NCI-H187 treated with DMSO at 0.1 percent for 48 hours (cell line): ENCODE measurements around the gene DPP6.
"Not testable (repeated sequence)": the region's sequence is repeated elsewhere in the genome, so short reads cannot be mapped to it uniquely, and the experiment has no call there.

ENCODE experiments used
- DNase-seq: peaks from one replicate; lab custom pipeline; 2025; lab: John Stamatoyannopoulos, UW

Gene DPP6

DNA sequence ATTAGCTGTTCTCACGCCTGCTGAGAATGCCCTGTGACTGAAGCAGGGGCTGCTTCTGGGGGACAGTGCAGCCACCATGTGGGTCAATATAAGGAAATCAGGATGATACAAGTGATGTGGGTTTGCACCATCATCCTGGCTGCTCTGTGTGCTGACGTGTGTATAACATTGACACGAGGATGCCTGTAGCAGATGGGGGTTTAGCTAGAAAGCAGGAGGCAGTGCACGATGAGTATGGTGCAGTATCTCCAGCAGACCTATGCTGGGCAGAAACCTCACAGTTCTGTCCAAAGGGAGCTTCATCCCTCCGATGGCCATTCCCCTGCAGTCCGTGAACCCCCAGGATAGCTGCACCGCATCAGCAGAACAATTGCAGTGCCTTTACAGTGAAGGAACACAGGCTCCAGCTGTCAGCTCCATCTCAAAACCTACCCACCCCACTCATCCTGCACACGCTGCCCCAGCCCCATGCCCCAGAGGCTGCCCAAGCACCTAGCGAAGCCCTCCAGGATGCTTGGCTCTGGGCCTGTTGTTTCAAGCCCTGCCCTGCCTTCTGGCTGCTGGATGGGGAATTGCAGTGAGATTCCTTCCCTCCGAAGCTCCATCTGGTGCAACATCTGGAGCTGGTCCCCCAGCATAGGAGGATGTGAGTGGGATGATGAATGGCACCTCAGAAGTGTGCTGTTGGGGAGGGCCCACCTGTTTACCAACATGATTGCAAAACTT lies 96.8 kb downstream of the DPP6 start:
- DNase-seq = not testable (repeated sequence)

DNA sequence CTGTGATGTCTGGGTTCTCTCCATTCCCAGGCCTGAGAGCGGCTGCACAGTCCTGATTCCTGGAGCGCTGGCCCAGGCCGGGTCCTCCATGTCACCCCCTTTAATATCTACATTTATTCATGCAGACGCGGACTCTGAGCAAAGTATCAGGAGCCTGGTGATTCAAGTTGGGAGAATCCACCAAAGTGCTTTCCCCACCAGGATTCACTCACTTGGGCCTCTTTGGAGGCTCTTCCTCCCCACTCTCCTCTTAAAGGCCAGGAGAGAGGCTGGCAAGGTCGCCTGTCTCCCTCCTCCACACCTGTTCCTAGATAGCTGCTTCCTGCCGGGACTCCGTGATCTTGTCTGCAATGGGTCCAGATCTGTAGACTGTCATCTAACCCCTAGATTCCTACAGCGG lies 98.5 kb downstream of the DPP6 start:
- DNase-seq = not testable (repeated sequence)

DNA sequence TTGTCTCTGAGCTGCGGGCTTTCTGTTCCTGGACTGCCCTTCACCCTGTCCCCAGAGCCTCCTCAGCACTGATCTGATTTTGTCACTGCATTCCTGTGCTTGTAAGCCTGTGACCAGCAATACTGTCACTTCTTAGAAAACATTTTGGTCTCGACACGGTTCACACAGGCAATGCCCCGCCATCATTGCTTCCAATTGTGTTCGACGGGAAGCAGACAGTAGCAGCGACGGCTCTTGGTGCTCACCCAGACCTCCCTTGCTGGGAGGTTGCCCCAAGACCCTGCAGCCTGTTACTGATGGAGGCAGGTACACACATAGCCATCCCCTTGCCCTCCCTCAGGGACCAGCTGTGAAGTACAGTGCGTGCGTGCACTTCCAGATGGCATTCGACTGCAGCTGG lies 99.1 kb downstream of the DPP6 start:
- not testable (repeated sequence) for DNase-seq

DNA sequence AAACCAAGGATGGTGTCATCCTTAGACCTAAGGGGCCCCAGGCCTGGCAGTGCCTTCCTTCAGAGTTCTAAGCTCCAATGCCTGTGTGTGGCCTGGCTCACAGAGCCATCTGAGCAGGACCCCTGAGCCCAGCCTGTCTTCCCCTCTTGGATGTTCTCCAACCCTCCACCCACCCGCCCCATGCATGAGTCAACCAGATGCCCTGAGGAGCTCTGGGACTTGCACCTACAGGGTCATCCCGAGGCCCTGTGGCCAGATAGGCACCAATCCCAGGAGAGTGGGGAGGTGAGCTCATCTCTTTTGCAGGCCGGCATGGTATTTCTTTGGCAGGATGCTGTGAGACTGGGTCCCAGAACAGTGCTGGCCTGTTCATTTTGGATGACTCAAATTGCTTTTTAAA lies 103.7 kb downstream of the DPP6 start:
- DNase-seq = not testable (repeated sequence)

DNA sequence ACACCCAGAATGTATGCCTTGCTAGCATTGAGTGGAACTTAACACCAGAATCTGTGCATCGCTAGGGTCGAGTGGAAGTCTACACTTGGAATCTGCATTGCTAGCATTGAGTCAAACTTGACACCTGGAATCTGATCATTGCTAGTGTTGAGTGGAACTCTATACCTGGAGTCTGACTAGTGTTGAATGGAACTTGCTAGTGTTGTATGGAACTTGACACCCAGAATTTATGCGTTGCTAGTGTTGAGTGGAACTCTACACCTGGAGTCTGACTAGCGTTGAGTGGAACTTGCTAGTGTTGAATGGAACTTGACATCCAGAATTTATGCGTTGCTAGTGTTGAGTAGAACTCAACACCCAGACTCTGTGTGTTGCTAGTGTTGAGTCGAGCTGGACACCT lies 110.7 kb downstream of the DPP6 start:
- DNase-seq = not testable (repeated sequence)

DNA sequence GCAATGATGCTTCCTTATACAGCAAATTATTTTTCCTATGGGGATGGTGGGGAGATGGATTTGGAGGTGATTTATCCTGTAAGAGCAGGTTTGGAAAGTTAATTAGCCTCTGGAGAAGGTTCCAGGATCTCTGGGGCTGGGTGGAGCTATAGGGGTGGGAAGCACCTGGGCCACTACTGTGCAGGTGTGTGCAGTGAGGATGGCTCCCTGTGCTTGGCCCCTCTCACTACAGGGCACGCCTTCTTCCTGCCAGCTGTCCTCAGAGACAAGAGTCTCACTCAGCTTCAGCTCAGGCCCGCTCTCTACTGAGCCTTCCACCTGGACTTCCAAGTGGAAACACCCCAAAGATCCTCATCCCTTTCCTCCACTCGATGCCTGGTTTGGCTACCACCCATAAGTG lies 111.4 kb downstream of the DPP6 start:
- not testable (repeated sequence) for DNase-seq

DNA sequence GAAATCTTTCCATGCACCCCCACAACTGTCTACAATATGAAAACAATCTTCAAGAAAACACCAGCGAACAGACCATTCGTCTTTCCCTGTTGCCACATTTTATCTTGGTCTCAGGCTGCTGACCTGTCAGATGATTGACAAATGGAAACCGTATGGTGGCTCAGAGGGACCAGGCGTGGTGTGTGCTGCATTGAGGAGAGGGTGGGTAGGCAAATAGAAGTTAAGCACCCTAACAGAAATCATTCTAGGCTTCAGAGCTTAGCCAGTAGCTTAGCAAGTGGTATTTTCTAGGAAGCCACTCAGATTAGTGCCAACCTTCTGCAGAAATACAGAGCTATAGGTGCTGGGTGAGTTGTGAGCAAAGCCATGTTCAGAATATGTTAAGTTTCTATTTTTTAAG lies 114.9 kb downstream of the DPP6 start:
- DNase-seq = no peak

DNA sequence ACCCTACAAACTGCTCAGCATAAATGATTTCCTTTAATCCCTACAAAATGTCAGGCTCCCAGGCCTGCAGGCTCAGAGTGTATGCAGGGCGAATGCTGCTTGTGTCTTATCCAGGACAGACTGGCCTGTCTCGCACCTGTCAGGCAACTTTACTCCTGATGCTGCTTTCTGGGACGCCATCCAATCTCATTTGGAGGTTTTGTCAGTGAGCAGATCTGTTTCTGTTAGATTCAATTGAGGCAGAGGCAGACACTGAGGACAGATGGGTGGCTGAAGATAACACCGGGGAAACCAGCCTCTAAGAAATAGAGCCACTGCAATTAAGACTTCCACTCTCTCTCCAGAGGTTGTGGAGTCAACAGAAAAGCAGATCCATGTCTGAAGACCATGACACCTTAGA lies 115.6 kb downstream of the DPP6 start:
- no peak for DNase-seq

DNA sequence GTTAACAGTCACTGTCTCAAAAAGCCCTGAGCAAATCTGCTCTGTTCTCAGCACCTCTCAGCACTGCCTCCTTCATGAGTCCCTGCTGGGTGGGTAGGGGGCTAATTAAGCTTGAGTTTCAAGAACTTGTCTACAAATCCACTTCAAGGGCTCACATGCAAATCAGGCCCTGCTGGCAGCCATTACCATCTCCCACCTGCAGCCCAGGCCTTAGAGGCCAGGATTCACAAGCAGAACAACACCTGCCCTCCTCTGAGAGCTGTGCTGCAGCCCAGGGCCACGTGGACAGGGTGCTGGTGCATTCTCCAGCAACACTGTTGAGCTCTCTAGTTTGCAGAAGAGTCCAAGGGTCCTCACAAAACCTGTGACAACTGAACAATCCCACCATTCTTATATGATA lies 119.2 kb downstream of the DPP6 start:
- no peak for DNase-seq

DNA sequence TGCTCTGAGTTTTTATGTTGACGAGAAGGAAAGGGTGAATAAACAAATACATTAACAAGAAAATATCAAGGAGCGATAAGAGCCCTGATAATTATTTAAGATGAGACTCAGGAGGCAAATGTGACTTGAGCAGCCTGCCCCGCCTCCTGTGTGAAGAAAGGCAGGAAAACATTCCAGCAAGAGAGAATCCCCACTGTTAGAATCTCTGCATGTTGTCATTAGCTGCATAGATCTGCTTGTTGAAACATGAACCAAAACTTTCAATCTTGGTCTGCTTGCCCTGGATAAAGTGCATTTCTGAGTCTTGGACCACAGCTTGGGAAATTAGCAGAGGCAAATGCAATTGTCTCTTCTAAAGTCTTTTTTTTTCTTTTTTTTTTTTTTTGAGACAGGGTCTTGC lies 120.0 kb downstream of the DPP6 start:
- DNase-seq = no peak

DNA sequence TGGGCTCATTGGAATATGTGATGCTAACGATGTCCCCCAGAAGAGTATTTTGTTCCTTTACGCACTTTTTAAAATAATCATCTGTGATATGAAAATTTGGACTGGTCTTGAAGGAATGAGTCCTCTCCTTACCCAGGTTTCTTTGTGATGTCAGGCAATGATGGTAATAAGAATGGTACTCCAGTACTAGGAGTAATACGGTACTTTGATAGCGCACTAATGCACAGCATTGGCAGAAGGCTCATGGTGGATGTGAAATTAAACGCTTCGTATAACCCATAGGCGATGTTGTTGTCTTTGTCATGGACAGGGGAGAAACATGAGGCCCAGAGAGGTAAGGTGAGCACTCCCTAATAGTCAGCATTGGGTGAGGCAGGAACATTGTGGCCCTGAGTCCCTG lies 125.4 kb downstream of the DPP6 start:
- DNase-seq = no peak

DNA sequence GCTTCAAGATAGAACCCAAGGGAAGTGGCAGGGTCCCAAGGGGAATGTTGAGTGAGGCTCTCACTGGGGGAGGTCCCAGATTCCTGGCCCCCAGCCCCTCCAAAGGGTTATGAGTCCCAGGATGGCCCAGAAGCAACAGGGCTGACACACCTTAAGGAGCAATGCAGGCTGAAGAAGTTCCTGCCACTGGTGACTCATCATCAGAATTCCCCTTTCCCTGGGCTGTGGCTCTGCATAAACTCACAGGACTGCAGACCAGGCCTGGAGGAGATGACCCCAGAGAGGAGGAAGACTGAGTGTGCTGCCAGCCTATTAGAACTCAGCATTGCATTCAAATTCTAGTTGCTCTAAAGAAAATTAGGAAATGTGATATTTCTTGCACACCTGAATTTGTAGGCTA lies 126.7 kb downstream of the DPP6 start:
- no peak for DNase-seq

DNA sequence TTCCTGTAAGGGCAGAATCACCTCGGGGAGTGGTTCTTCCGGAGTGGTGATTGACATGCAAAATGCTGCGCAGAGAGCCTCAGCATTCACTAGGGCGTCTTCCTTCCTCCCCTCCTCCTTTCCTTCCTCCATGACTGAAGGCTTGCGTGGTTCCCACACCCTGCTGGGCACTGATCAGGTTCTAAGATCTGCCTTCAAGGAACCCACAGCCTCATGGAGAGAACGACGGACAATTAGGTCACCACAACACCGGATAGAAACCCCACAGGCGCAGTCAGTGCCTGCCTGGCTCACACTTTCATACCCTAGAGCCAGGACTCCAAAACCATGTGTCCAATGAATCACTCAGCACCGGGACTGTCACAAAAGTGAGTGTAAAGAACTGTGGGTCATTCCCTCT lies 131.3 kb downstream of the DPP6 start:
- DNase-seq = no peak

DNA sequence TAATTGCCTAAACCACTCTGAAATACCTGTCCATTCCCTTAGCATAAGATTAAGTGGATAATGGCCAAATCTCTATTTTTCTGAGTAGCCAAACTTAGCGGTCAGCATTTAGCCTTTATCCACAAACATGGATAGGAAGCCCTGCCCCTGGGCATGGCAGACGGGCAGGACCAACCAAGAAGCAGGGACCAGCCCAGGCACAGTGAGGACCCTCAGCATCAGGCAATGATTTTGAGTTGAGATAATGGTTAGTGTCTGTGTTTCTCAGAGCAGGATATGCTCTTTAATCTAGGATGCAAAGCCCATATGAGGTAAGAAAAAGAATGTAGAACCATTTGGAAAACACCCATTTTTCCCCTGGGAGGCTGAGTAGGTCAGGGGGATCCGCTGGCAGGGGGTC lies 131.7 kb downstream of the DPP6 start:
- no peak for DNase-seq

DNA sequence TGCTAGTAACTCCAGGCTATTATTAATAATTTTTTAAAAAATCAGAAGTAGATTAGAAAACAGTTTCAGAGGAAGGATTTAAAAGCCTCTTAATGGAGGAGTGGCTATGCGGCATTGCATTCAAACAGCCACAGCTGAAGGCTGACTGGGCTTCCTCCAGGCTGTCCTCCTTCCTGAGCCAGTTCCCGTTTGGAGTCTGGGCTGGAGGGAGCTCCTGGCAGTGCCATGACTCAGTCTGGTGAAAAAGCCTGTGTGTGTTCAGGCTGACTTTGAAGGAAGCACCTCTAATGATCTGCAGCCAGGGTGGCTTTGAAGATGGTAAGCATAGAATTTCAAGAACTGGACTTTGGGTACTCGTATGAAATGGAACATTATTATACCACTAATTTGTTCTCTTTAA lies 134.6 kb downstream of the DPP6 start:
- DNase-seq = no peak

DNA sequence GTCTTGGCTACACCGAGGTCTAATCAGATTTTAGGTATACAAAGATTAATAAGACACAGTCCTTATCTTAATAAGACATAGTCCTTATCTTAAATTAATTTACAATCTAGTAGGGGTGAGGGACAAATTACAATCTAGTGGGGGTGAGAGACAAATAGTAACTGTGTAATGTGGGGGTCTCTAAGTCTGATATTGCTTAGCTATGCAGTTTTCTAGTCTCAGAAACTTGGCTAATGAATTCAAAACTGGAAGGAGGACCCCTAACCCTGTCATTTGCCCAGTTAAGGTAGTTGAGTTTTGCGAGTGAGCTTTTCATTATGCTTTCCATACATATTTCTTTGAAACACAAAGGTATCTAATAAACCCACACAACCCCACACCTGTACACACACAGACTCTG lies 136.1 kb downstream of the DPP6 start:
- DNase-seq = no peak

DNA sequence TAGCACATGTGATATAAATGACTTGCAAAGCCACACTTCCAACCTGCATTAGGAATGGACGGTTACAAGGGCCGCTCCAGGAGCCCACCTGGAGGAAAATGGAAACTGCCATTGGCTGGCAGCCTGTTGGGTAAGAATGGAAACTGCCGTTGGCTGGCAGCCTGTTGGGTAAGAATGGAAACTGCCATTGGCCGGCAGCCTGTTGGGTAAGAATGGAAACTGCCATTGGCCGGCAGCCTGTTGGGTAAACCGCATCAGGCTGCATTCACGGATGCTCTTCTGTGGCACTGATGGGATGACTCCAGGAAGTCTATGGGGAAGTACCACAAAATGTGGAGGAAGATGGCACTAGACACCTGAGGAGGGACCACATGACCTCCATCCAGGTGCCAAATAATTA lies 143.1 kb downstream of the DPP6 start:
- DNase-seq = no peak

DNA sequence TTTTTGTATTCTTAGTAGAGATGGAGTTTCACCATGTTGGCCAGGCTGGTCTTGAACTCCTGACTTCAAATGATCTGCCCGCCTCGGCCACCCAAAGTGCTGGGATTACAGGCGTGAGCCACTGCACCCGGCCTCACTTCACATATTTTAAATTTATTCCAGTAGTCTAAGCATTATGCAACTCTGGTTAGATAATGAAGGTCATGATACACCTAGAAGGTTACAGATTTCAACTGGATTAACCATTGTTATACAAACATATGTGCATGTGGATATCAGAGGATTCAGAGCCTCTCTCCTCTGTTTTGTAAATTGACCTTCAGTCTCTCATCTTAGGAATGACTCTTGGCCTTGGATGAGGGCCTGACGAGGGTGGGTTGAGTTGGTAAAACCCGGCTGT lies 146.3 kb downstream of the DPP6 start:
- no peak for DNase-seq

DNA sequence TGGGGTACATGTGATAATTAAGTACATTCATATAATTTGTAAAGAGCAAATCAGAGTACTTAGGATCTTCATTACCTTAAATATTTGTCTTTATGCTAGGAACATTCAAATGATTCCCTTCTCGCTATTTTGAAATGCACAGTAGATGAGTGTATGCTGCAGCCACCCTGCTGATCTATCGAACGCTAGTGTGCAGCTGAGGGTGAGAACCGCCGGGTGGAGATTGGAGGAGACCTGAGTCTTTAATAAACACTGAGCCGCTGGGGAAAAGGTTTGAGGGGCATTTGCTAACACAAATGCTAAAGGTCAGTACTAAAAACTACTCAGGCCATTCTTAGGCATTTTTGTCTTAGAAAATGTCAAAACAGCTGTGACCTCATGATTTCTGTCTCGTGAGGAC lies 148.0 kb downstream of the DPP6 start:
- DNase-seq = no peak

DNA sequence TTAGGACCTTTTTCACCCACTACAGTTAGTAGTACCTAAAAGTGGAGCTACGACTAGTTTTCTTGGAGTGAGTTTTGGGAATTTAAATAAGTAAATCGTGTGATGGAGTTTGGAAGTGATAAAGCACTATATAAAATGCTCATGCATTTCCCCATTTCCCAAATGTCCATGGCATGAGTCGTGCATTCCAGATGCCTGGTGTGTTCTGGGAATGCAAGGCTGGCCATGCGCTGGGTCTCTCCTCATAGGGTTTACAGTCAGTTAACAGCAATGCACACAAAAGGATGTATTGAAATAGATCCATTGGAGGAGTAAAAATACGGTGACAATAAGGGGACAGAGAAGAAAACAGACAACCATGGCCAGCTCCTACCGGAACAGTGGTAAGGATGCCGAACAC lies 149.8 kb downstream of the DPP6 start:
- no peak for DNase-seq

DNA sequence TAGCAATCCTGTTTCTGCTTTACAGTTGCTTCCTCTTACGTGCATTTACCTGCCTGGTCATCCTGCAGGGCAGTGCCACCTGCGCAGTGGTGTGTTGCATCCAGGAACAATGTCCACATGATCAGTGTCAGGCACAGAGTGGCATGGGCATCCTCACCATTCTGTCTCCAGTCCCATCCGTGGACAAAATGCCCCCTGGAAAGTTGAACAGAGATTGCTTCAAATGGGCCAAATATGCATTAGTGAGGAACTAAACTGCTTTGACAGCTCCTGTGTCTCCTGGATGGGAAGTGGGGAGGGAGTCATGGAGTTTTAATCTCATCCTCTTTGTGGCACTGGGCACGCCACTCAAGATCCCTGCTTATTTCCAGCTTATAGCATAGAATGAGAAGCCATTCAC lies 151.8 kb downstream of the DPP6 start:
- no peak for DNase-seq

DNA sequence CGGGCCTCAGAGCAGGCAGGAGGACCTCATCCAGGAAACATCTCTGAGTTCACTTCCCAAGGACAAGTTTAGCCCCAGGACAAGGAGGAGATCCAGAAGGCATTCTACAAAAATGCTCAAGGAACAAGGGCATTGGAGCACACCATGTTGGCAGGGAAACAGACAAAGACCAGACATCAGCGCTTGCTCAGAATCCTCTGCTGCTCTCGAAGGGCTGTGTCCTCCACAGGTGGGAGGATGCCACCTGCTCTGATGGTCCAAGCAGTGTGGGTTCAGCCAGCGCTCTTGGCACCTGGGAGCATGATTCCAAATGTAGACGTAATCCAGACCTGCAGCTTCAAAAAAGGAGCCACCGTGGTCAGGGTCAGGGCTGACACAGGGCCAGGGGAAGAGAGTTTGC lies 160.7 kb downstream of the DPP6 start:
- no peak for DNase-seq

DNA sequence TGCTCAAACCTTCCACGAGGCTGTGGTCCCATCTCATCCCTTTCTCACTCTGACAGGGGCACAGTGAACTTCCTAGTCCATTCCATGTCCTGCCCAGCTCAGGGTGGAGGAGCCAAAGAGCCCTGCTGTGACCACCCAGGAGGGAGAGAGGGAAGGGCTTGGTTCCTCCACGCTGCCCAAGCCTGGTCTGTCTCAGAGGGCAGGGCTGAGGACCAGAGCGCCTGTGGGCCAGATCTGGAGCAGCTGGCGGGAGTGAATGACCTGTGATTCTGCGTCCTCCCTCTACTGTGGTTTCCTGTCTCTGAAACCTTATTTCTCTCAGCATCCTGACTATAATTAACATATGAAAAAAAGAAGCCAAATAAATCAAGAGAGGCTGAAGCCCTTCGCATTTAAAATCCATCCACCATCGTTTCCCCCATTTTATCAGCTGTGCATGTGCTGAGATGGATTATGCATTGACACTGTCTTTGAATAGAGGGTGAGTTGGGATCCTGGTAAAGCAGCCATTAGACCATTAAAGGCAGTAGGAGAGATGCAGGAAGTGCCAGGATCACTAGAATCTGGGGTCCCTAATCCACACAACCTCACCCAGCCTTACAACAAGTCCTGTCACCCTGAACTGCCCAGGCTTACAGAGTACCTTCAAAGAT lies 165.6 kb downstream of the DPP6 start:
- DNase-seq = no peak

DNA sequence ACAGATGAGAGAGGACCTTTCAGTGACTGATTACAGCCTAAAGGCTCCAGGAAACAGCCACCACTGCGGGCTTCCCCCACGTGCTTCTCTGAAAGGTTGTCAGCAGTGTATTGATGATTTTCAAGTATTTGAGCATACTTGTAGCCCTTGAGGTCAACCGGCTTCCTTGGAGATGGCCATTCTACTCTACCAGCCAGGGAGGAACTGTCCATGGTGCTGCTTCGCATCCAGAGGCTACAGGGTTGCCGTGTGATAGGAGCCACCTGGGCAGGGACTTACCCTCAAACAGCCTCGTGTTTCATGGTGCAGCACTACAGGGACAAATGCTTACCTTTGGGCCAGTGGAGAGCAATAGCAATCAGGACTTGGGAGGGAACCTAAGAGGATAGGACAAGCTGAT lies 179.5 kb downstream of the DPP6 start:
- no peak for DNase-seq
